ENCODE data around the gene KLC3. TPM values are rescaled to one million over a fixed set of nuclear protein-coding genes. Genes with fewer than 3 reads are reported as not detected.

Gene KLC3
- total RNA-seq, 1 donor from 2014 or later, result not detected

DNA sequence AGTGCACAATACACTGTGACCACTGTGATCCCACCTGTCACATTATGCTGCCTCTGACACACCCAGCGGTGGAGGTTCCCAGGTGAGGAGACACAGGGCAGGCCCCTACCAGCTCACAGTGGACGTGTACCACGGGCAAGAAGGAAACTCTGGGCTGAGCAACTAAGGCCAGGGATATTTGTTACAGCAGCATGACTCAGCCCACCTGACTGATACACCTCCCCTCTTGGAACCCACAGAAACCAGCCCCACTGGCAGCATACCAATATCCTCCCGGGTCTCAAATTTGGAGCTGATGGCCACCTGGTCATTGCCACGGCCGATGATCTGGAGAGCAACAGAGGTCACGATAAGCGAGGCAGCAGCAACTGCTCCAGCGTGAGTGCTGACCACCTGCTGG is 14.9 kb downstream of the KLC3 start:
- no peak for DNase-seq (ENCODE audit: low spot score)
- Mint-ChIP-seq H3K27ac (no peak overlapping the region), H3K9me3 (no peaks in the 10 kb centered on the region), H3K27me3 (ENCODE audit: insufficient read depth) (no peaks in the 10 kb centered on the region), H3K36me3 (ENCODE audit: low read depth) (peaks cover 19% of the 10 kb centered on the region), H3K4me1 (ENCODE audit: low read depth) (no peaks in the 10 kb centered on the region), H3K4me3 (no peak overlapping the region)
- intact Hi-C loops (cut with micrococcal nuclease), result no loop called here

DNA sequence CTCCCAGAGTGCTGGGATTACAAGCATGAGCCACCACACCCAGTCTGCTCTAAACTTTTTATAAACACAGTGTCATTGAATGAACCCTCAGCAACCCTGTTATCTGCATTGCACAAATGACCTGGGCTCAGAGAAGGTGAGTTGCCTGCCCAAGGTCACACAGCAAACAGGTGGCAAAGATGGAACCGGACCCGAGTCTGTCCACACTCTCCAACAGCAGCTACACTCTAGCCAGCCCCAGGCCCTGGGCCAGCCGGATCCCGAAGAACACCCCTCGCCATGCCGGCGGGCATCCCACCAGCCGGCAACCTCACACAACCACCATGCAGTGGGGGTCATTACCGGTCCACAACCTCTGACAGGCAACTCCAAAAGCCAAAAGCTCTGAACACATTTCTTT is 15.4 kb downstream of the KLC3 start:
- no peak for DNase-seq (ENCODE audit: low spot score)
- Mint-ChIP-seq H3K4me1 (ENCODE audit: low read depth) (no peaks in the 10 kb centered on the region), H3K27ac (no peak overlapping the region), H3K27me3 (ENCODE audit: insufficient read depth) (no peaks in the 10 kb centered on the region), H3K9me3 (no peaks in the 10 kb centered on the region), H3K36me3 (ENCODE audit: low read depth) (peaks cover 19% of the 10 kb centered on the region), H3K4me3 (no peak overlapping the region)
- intact Hi-C loops (cut with micrococcal nuclease), result no loop called here

DNA sequence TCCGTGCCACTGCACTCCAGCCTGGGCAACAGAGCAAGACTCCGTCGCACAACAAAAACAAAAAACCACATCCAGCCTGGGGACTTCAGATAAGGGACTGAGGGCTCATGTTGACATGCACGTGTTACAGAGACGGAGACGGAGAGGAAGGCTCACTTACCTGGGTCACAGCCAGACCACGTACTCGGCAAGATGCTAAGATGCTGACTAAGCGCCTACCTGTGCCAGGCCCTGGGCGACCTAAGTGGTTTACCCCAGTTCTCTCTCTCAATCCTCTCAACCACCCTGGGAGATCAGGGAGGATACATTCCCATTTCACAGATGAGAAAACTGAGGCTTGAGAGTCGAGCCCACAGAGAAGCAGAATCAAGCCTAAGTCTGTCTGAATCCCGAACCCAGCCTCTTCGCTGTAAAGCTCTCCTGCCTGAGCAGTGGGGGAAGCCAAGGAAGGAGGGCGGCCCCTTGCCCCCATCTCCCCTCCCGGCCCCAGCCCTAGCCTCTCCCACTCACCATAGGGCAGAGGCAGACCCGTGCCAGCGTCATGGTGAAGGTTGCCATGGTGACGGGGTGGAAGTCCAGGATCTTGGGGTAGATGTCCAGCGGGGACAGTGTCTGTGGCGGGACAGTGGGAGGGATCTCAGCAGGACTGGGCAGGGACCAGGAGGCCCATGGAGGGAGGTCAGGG is 16.4 kb downstream of the KLC3 start:
- Mint-ChIP-seq H3K36me3 (ENCODE audit: low read depth) (peaks cover 24% of the 10 kb centered on the region), H3K9me3 (no peaks in the 10 kb centered on the region), H3K27ac (no peak overlapping the region), H3K27me3 (ENCODE audit: insufficient read depth) (no peaks in the 10 kb centered on the region), H3K4me3 (no peak overlapping the region), H3K4me1 (ENCODE audit: low read depth) (no peaks in the 10 kb centered on the region)
- intact Hi-C loops (cut with micrococcal nuclease), result no loop called here
- no peak for DNase-seq (ENCODE audit: low spot score)

DNA sequence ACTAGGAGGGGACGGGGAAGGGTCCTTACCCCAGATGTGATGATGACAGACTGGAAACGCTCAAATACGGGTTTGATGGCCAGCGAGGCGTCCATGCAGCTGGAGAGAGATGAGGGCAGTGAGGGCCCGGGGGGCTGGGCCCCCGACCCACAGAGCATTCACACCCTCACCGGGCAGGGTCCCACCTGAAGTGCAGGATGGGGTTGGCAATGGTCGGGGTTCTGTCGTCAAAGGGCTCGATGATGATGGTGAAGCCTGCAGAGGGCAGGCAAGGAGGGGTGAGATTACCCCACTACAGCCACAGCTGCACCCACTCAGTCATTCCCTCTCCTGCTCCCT is 16.9 kb downstream of the KLC3 start:
- no peaks in the 10 kb centered on the region for H3K4me1 Mint-ChIP-seq (ENCODE audit: low read depth)
- no peaks in the 10 kb centered on the region for H3K27me3 Mint-ChIP-seq (ENCODE audit: insufficient read depth)
- H3K27ac Mint-ChIP-seq, result no peak overlapping the region
- H3K4me3 Mint-ChIP-seq, result no peak overlapping the region
- no peak for DNase-seq (ENCODE audit: low spot score)
- peaks cover 24% of the 10 kb centered on the region for H3K36me3 Mint-ChIP-seq (ENCODE audit: low read depth)
- H3K9me3 Mint-ChIP-seq, result no peaks in the 10 kb centered on the region
- intact Hi-C loops (cut with micrococcal nuclease), result no loop called here

DNA sequence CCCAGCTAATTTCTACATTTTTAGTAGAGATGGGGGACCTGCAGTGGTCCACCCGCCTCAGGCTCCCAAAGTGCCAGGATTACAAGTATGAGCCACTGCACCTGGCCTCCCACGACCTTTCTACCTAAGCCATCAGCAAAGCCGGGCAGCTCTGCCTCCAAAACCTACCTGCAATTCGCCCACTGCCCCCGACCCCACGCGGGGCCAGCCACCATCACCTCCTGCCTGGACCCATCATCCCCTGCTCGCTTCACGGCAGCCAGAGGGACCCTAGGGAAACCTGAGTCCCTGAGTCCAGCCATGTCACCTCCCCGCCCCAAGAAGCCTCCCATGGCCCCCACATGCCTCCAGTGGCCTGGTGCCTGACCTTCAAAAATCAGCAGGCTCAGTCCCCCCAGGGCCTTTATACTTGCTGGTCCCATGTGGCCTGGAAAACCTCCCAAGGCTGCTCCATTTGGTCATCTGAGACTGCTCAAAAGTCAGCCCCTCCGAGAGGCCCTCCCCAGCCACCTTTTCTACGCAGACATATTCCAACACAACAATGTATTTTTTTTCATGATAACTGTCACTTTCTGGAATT is 17.8 kb downstream of the KLC3 start:
- Mint-ChIP-seq H3K4me3 (no peak overlapping the region), H3K27me3 (ENCODE audit: insufficient read depth) (no peaks in the 10 kb centered on the region), H3K36me3 (ENCODE audit: low read depth) (peaks cover 24% of the 10 kb centered on the region), H3K9me3 (no peaks in the 10 kb centered on the region), H3K27ac (no peak overlapping the region), H3K4me1 (ENCODE audit: low read depth) (no peaks in the 10 kb centered on the region)
- DNase-seq (ENCODE audit: low spot score), result no peak
- intact Hi-C loops (cut with micrococcal nuclease), result no loop called here

DNA sequence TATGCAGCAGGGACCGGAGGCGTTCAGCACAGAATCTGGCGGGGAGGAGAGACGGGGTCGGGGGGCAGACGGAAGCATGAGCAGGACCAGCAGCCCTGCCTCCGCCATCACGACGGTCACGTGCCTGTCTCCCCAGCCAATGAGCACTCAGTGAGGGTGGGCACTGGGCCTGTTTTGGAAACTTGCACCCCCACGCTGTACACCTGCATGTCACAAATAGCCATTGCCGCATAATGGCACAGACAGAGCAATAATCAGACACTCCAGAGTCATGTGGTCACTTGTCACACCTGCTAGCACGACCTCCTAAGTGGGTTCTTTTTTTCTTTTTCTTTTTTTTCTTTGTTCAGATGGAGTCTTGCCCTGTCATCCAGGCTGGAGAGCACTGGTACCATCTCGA is 21.1 kb downstream of the KLC3 start:
- Mint-ChIP-seq H3K27ac (no peak overlapping the region), H3K4me1 (ENCODE audit: low read depth) (no peaks in the 10 kb centered on the region), H3K4me3 (no peak overlapping the region), H3K27me3 (ENCODE audit: insufficient read depth) (no peaks in the 10 kb centered on the region), H3K9me3 (no peaks in the 10 kb centered on the region), H3K36me3 (ENCODE audit: low read depth) (peaks cover 12% of the 10 kb centered on the region)
- no peak for DNase-seq (ENCODE audit: low spot score)
- intact Hi-C loops (cut with micrococcal nuclease), result no loop called here

DNA sequence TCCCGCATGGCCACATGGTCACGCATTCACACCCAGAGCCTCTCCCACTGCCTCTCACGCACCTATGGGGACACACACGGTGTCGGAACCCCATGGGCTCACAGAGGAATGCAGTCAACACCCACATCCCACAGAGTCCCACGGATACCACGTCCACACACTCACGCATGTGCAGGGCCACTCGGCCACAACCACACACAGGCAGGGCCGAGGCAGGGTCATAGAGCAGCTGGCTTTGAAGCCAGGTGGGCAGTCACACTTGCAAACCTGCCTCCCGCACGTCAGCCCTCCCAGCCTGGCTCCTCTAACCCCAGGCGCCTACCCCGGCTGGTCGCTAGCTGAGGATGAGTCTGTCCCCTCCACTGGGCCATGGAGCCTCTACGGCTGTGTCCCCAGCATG is 21.7 kb downstream of the KLC3 start:
- Mint-ChIP-seq H3K27ac (no peak overlapping the region), H3K27me3 (ENCODE audit: insufficient read depth) (no peaks in the 10 kb centered on the region), H3K4me3 (no peak overlapping the region), H3K4me1 (ENCODE audit: low read depth) (no peaks in the 10 kb centered on the region), H3K9me3 (no peaks in the 10 kb centered on the region), H3K36me3 (ENCODE audit: low read depth) (peaks cover 11% of the 10 kb centered on the region)
- intact Hi-C loops (cut with micrococcal nuclease), result no loop called here
- no peak for DNase-seq (ENCODE audit: low spot score)

DNA sequence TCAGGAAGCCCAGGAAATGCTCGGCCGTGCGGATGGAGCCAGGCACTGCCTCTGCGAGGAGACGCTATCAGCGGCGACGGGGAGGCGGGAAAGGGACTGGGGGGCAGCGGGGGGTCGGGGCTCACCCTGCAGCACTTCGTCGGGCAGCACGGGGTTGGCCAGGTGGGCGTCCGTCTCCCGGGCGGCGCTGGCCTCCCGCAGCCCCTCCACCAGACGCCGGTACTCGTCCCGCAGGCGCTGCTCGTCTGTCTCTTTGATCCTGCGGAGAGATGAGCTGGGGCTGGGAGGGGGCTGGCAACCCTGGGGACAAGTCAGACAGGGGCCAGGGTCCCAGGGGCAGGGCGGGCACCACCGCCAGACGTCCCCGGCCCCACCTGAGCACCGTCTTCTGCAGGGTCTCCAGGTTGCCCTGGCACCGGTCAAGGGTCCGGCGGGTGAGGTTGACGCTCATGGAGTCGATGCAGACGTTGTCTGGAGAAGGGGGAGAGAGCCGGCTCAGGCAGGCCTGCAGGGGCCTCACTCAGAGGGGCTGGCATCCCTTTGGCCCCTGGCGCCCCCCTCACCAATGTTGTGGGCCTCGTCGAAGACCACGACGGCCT is 23.4 kb downstream of the KLC3 start:
- intact Hi-C loops (cut with micrococcal nuclease), result no loop called here
- peaks cover 9% of the 10 kb centered on the region for H3K36me3 Mint-ChIP-seq (ENCODE audit: low read depth)
- no peaks in the 10 kb centered on the region for H3K9me3 Mint-ChIP-seq
- no peaks in the 10 kb centered on the region for H3K27me3 Mint-ChIP-seq (ENCODE audit: insufficient read depth)
- no peak for DNase-seq (ENCODE audit: low spot score)
- peaks cover 8% of the 10 kb centered on the region for H3K4me1 Mint-ChIP-seq (ENCODE audit: low read depth)
- no peak overlapping the region for H3K27ac Mint-ChIP-seq
- no peak overlapping the region for H3K4me3 Mint-ChIP-seq

DNA sequence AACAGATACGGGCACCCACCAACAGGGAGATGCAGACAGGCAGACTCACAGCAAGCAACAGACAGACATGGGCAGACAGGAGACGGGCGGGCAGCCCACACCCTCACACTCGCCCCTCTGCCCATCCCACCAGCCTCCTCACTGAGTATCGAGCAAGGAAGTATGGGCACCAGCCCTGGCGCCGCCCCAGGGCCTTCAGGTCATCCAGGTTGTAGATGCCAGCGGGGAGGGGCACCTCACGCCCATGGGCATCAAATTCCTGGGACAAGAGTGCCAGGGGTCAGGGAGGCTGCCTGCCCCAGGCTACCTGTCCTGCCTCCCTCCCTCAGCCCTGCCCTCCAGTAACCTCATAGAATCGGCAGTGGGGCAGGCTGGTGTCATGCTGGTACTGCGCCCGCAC is 24.1 kb downstream of the KLC3 start:
- Mint-ChIP-seq H3K36me3 (ENCODE audit: low read depth) (peaks cover 9% of the 10 kb centered on the region), H3K27me3 (ENCODE audit: insufficient read depth) (no peaks in the 10 kb centered on the region), H3K27ac (no peak overlapping the region), H3K4me1 (ENCODE audit: low read depth) (peaks cover 11% of the 10 kb centered on the region), H3K4me3 (no peak overlapping the region), H3K9me3 (no peaks in the 10 kb centered on the region)
- no peak for DNase-seq (ENCODE audit: low spot score)
- intact Hi-C loops (cut with micrococcal nuclease), result no loop called here

DNA sequence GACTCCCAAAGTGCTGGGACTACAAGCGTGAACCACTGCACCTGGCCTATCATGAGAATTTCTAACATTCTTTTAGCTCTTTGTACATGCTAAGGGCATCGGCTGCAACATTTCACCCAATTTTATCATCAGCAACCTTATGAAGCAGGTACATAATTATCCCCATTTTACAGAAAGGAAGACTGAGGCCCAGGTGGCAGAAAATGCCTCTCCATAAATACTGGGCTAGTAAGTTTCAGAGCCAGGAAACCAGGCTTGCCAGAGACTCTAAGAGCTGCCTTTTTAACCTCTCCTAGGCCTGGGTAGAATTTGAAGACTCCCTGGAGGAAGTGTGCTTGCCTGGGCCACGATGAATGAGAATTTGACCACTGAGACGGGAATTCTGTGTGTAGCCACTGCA is 27.6 kb downstream of the KLC3 start:
- peaks cover 15% of the 10 kb centered on the region for H3K4me1 Mint-ChIP-seq (ENCODE audit: low read depth)
- peak overlapping the region; percentile 37 for H3K4me3 Mint-ChIP-seq
- no peak overlapping the region for H3K27ac Mint-ChIP-seq
- H3K36me3 Mint-ChIP-seq (ENCODE audit: low read depth), result peaks cover 4% of the 10 kb centered on the region
- intact Hi-C loops (cut with micrococcal nuclease), result no loop called here
- H3K27me3 Mint-ChIP-seq (ENCODE audit: insufficient read depth), result no peaks in the 10 kb centered on the region
- DNase-seq (ENCODE audit: low spot score), result no peak
- H3K9me3 Mint-ChIP-seq, result no peaks in the 10 kb centered on the region

DNA sequence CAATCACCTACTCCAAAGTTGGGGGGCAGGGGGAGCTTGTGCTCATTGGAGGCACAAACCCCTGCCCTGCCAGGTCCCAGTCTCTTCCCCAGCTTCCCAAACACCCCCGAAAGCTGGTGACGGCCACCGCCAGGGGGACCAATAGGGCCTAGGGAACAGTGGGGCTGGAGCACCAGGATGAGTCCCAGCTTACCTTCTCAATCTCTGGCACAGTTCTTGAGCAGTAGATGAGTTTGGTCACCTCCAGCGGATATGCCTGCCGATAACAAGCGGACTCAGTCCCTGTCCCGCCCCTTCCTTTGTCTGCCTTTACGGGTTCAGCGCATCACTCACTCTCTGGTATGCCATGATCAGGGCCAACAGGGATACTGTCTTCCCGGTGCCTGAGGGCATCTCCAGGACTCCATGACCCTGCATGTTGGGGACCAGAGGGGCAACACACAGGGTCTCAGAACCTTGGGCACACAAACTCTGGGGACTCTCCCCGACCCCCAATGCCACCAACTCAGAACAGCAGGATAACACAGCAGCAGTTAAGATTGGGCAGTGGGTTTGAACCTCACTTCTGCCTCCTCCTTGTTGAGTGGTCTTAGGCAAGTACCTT is 28.3 kb downstream of the KLC3 start:
- no peak for DNase-seq (ENCODE audit: low spot score)
- intact Hi-C loops (cut with micrococcal nuclease), result no loop called here

DNA sequence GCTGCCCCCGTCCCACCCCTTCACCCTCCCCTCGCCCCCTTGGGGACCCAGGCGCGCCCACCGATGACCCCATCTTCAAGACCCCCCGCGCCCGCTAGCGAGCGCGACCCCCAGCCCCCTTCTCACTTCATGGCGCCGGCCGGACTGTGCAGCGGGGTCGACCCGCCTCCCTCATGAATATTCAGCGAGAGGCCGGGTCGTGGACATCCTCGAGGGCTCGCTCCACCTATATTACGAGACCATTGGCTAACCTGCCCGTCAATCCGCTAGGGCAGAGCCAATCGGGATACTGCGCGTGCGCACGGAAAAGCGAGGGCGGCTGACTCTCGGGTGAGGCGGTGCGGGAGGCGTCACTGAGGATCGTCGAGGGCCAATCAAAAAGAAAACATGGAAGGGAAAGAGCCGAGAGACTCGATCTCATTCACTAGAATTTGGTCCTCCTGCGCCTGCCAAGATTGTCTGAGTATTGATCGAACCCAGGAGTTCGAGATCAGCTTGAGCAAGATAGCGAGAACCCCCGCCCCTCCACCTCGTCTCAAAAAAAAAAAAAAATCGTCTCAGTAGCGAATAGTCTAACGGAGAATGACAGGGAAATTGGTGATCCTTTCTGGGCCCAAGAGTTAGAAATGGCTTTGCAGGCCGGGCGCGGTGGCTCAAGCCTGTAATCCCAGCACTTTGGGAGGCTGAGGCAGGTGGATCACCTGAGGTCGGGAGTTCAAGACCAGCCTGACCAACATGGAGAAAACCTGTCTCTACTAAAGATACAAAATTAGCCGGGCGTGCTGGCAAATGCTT is 30.1 kb downstream of the KLC3 start, which contains the start of gene ERCC2:
Gene ERCC2, minus strand, starts transcription at position 164 of the 795 bp plus-strand sequence. Its CDS starts 33 bp downstream, at position 131.
- Mint-ChIP-seq H3K36me3 (ENCODE audit: low read depth) (peaks cover 4% of the 10 kb centered on the region), H3K27me3 (ENCODE audit: insufficient read depth) (no peaks in the 10 kb centered on the region), H3K4me1 (ENCODE audit: low read depth) (peaks cover 15% of the 10 kb centered on the region), H3K27ac (peak within 1 kb of the TSS; percentile 95), H3K9me3 (no peaks in the 10 kb centered on the region), H3K4me3 (peak within 1 kb of the TSS; percentile 89)
- intact Hi-C loops (cut with micrococcal nuclease), result loop anchor here (1.0 to 2.0 kb wide), 7 partner anchors 30 to 368 kb away; partner anchors contain the start of genes BLOC1S3, KLC3, MARK4 and PPP1R13L
- DNase-seq (ENCODE audit: low spot score), result peak; percentile 100

More for the DNA sequence above, 28.3 kb downstream of the KLC3 start:
- Mint-ChIP-seq H3K27me3 (ENCODE audit: insufficient read depth) (no peaks in the 10 kb centered on the region), H3K36me3 (ENCODE audit: low read depth) (peaks cover 4% of the 10 kb centered on the region), H3K9me3 (no peaks in the 10 kb centered on the region), H3K4me3 (peak overlapping the region; percentile 73), H3K27ac (no peak overlapping the region), H3K4me1 (ENCODE audit: low read depth) (peaks cover 15% of the 10 kb centered on the region)

All from activated T-helper 1 cell treated with anti-CD3 and anti-CD28 coated beads, Interleukin-12 subunit alpha, Interleukin-12 subunit beta, Interleukin-2, Interleukin-4 antibody, amounts not matched to agents 30 ng/mL and 10 ng/mL and 1 ng/mL, durations not matched to agents 14 hours and 24 hours and 36 hours (primary cell).